Stimulated activated CD8-positive, alpha-beta memory T cell treated with anti-CD3 and anti-CD28 coated beads, Interleukin-4, amount 100 ng/mL, for 24 hours (primary cell): Measurements from ENCODE around the gene STAG1.
"Not testable (repeated sequence)": the region's sequence is repeated elsewhere in the genome, so short reads cannot be mapped to it uniquely, and the experiment has no call there.

Experiments
- DNase-seq: peaks from one replicate; pipeline ENCODE4 v3.0.0-alpha.2; 2020; ENCODE audit warnings: low read depth

Gene STAG1

DNA sequence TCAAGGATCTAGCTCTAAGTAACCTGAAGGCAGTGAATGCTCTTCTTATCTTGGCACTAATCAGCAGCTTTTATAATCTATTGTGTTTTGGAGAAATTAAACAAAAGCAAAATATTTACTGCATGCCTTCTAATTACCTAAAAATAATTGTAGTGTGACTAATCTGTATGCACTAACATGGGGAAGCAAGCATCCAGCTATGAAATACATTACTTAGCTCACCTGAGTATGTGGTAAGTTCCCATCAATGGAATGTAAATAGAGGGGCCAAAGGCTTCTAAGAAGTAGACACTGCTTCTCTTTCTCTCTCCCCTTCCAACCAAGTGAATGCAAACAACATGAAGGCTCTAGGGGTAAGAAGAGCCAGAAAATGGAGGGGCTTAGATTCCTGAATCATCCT lies 165.6 kb downstream of the STAG1 start:
- no peak for DNase-seq

DNA sequence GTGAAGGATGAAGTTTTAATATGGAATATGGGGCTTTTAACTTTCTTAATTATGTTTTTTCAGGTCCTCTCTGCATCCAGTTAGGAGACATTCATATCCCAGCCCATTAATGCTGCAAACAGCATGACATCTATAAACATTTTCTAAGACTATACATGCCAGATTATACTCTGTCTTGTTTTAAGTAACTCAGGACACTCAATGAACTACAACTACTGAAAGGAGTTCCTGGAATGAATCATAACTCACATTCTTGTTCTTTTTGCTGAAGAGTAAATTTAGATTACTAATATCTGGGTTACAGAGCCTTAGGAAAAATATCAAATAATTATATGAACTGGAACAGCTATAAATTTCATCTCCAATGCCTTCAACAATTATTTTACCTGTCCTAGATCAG lies 167.4 kb downstream of the STAG1 start:
- DNase-seq: no peak

DNA sequence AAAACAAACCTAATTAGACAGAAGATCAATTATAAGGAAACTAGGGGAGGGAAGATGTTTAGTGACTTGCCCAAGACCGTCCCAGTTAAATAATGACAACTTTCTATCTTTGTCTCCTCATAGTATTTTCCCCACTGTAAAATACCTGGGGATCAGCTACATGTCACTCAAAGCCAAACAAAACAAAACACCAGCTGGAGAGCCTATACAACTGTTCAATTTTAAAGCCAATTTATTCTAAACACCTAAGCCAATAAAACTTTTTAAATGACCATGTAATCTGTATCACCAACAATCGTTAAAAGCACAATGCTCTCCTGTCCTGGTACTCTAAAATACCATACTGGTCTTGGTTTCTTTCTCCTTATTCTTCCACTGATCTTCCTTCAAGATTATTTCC lies 168.4 kb downstream of the STAG1 start:
- no peak for DNase-seq

DNA sequence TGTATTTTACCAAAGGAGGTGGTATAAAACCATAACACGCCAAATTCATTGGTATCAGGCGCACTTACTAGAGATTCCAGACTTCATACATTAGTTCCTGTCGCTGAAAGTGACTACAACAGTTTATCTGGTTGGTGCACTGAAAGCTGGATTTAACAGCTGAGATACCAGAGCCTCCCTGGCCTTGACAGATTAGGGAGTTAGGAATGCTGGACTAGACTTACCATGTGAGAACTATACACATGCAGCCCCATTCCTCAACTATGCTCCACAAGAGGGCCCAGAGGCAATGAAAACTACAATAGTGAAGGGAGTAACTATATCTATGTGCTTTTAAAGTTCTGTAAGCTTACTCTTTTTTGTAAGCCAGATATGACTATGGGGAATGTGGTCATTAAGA lies 174.4 kb downstream of the STAG1 start:
- no peak for DNase-seq

DNA sequence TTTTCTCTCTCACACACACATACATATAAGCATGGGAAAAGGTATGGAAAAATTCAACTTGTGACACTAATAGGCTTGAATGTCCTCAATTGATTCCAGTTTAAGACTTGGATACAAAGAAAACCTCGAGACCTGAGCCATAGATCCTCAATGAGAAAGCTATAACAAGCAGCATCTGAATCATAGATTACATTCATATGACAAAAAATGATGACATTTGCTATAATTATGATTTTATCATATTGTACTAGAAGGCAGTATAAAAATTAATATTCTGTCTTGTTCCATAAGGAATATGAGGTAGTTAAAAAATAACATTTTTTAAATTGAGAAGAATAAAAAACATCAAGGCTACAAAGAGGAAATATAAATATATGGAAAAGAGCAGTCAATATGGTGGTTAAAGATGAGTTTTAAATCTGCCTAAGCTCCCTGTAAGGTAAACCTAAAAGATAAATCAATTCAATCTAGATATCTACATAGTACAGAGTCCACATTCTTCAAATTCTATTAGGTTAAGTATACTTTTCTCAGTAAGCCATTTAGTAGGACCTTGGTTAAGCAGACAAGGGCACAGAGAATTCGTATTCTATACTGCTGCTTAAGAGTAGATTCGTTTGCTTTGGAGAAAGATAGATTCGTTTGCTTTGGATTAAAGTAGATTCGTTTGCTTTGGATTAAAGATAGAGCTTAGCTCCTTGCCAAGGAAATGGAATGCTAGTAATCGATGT lies 175.7 kb downstream of the STAG1 start:
- DNase-seq: no peak

DNA sequence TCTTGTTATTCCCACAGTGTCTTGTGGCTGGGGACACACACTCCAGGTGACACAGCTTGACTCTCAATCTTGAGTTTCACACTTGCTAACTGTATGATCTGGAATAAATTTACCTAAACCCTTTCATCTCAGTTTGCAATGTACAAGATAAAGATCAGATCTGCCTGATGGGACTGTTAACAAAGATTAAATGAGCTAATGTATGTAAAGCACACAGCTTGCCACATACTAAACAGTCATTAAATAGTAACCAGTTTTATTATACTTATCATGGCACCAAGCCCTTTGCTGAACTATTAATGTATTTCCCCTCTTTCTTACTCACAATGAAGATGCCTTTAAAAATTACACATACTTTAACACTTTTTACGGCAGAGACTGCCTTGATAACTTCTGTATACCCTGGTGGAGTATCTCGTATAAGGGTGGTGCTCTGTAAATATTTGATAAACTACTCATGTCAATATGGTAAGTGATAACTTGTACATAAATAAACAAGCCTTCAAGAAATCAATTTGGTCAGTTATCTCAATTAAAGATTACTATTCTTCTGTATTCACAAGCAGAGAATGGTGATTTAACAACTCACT lies 184.5 kb downstream of the STAG1 start:
- DNase-seq: no peak

DNA sequence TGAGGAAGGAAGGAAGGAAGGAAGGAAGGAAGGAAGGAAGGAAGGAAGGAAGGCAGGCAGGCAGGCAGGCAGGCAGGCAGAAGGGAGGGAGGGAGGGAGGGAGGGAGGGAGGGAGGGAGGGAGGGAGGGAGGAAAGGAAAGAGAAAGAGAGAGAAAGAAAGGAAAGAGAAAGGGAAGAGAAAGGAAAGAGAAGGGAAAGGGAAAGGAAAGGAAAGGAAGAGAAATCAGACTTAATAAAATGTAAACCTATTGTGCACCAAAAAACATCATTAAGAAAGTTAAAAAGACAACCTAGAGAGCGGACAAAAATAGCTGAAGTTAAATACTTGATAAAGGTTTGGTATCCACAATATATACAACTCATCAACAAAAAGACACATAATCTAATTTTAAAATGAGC lies 187.2 kb downstream of the STAG1 start:
- DNase-seq: not testable (repeated sequence)

DNA sequence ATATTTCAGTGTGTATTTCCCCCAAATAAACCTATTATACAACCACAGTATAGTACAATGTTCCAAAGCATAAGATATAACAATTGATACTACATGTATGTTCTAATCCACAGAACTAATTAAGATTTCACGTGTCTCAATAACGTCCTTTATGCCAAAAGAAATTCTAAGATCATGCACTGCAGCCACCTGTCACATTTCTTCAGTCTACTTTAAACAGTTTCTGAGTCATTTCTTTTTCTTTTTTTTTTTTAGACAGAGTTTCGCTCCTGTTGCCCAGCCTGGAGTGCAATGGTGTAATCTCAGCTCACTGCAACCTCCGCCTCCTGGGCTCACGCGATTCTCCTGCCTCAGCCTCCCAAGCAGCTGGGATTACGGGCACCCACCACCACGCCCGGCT lies 190.2 kb downstream of the STAG1 start:
- DNase-seq: no peak

DNA sequence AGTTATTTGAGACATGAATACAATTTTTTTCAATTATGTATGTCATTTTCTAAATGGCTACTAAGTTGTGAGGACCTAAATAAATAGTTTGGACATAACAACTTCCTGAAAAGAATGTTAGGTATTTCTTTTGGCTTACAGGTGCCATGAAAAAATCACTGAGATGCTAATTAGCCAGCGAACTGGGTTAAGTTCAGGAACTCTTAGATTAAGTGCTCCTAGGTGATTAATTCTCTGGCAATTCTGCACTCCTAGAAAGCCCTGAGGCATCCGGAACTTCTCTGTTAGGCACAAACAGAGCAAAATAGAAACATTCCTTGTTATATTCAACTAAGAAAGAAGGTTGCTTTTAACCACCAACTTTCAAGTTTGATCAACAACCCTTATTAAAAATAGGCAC lies 192.3 kb downstream of the STAG1 start:
- DNase-seq: no peak

DNA sequence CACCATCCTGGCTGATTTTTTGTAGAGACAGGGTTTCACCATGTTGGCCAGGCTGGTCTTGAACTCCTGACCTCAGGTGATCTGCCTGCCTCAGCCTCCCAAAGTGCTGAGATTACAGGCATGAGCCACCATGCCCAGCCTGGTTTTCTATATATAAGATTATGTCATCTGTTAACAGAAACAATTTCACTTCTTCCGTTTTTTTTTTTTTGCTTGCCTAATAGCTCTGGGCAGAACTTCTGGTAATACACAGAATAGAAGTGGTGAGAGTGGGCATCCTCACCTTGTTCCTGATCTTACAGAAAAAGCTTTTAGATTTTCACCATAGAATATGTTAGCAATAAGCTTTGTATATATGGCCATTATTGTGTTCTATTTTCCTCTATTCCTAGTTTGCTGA lies 202.7 kb downstream of the STAG1 start:
- DNase-seq: not testable (repeated sequence)

DNA sequence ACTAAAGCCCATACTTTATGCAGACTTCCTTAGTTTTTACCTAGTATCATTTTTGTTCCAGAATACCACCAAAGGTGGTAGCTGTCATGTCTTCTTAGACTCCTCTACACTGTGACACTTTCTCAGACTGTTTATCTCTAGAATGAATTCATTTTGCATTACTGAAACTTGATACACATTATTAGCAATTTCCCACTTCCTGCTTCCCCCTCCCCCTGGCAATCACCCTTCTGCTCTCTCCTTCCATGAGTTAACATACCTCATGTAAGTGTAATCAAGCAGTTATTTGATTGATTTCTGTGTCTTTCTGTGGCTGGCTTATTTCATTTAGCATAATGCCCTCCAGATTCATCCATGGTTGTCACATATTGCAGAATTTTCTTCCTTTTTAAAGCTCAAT lies 204.9 kb downstream of the STAG1 start:
- no peak for DNase-seq

DNA sequence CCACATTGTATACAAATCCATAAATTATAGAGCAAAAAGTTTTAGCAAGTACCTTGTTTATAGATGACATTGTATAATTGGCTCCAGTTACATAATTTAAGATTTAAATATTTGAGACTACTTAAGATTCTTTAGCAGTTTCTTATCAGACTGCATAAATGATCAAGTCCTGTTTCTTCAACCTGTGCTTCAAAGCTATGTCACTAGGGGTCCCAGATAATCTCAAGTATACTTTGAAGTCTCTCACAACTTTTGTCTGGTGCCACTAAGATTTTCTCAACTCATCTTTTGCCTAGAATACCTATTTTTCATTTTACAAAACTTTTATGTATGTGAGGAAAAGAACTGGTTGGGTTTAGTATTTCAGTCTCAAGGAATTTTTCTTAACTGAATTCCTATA lies 205.5 kb downstream of the STAG1 start:
- DNase-seq: no peak

DNA sequence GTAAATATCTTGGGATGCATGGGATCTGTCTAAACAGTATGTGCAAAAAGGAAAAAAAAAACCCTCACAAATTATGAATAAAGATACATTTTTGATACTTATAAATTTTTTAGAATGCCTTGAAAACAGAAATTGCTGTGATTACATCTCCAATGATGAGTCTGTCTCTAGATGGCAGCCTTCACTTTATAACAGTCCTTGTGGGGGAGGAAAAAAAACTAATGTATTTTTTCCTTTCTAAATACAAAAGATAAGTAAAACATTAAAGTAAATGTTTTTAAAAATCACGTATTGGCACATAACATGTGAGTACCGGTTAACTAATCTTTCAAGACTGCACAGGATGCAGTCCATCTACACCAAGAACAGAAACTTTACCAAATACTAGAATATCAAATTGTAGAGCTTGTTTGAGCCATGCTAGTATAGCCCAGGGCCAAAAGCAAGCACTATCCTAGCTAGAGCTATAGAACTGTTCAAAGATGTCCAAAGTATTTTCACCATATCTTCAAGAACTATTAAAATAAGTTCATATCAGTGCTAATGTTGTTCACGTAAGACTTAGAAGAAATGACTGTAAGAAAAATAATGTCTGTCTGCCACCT lies 206.4 kb downstream of the STAG1 start:
- no peak for DNase-seq

DNA sequence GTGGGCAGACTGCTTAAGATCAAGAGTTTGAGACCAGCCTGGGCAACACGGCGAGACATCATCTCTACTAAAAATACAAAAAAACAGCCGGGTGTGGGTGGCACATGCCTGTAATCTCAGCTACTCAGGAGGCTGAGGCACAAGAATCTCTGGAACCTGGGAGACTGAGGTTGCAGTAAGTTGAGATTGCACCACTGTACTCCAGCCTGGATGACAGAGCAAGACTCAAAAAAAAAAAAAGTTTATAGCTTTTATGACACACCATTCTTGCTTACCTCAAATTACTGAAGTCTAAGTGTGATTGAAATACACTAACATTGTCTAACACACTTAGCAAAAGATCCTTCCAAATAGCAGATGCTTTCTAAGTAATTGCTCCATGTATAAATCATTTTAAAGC lies 207.6 kb downstream of the STAG1 start:
- DNase-seq: no peak

DNA sequence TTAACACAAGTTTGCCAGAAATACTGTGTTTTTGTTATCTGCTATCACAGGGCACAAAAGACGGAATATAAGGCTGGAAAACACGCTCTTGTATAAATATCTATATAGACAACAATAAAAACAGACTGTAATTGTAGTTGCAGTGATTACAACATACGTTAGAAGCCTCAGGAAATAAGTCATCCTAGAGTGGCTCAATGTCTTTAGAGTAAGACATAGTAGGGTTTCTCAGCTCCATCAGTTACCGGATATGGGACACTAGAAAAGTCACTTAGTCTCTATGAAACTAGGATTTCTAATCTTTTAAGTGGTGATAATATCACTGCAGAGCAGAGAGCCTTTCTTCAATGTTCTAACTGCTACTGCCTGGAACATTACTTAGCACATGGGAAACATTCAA lies 208.8 kb downstream of the STAG1 start:
- no peak for DNase-seq

DNA sequence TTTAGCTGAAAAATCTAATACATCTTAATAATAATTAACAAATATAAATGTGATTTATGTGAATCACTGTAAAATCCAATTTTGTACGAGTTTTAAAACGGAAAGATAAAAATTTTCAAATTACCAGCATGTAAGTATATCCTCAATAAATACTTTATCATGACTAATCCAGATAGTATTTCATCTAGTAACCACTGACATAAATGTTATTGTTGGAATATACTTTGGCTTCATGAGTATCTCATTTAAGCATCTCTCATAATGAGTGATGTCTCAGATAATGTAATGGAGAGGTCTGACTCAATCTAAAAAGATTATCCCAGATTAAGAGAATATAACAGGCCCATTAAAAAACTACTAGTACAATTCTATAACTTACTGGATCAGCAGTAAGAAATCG lies 216.3 kb downstream of the STAG1 start:
- no peak for DNase-seq

DNA sequence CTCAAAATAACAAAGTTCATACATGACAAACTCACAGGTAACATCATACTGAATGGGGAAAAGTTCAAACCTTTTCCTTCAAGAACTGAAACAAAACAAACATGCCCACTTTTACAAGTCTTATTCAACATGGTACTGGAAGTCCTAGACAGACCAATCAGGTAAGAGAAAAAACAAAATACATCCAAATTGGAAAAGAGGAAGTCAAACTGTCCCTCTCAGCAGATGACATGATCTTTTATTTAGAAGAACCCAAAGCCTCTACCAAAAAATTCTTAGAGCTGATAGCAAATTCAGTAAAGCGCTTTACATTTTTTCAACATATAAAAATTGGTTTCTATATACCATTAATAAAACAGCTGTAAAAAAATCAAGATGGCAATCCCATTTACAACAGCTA lies 219.4 kb downstream of the STAG1 start:
- DNase-seq: no peak

DNA sequence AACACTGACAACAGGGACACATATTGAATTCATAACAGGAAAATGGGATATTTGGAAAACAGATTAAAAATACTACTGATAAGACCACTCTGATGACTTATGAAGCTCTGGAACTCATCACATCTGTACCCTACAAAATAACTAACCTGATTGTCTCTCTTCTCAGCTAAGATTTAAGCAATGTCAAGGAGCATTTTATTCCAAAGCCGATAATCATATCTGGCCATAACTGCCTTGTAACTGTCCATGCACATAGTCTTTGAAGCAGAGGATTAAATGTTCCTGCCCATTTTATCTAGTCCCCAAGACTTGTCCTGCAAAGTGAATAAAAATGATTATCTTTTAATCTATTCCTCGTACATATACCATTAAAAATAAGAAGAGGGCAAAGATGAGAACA lies 234.1 kb downstream of the STAG1 start:
- no peak for DNase-seq

DNA sequence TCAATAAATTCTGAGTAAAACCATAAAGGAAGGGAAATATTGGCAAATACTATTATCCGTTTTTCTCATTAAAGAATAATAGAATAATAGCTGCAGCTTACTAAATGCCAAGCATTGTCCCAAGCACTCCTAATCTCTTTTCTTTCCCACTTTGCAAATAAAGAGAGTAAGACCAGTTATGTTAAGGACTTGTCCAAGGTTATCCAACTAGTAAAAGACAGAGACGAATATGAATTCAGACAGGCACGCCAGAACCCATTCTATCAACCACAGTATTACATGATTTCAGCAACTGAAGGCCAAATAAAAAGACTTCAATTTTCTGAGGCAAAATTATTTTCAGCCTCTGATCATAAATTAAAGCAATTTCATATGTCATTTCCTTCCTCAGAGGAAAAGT lies 235.5 kb downstream of the STAG1 start:
- DNase-seq: no peak

DNA sequence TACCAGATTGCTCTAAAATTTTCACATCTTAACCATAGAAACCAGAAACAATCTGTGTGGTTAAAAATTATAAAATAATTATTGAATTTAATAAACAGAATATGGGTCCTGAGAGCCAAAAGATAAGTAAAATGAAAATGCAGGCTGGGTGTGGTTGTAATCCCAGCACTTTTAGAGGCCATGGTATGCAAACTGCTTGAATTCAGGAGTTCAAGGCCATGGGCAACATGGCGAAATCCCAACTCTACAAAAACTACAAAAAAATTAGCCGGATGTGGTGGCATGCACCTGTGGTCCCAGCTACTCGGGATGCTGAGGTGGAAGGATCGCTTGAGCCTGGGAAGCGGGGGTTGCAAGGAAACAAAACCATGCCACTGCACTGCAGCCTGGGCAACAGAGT lies 236.1 kb downstream of the STAG1 start:
- DNase-seq: no peak

DNA sequence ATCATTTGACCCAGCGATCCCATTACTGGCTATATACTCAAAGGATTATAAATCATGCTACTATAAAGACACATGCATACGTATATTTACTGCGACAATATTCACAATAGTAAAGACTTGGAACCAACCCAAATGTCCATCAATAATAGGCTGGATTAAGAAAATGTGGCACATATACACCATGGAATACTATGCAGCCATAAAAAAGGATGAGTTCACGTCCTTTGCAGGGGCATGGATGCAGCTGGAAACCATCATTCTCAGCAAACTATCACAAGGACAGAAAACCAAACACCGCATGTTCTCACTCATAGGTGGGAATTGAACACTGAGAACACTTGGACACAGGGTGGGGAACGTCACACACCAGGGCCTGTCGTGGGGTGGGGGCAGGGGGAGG lies 237.6 kb downstream of the STAG1 start:
- DNase-seq: not testable (repeated sequence)

DNA sequence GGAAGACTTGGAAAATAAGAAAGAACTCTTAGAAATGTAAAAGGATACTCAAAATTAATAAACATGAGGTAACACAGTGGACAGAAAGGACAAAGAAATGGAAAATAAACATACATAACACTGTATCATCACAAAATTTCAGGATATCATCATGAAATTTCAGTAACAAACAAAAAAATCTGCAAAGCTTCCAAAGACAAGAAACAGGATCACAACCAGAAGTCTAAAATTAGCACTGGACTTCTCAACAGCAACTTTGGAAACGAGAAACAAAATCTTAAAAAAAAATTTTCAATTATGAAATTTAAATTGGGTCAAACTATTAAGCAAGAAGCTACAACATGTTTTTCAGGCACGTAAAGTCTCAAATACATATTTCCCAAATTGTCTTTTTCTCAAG lies 238.8 kb downstream of the STAG1 start:
- DNase-seq: no peak

DNA sequence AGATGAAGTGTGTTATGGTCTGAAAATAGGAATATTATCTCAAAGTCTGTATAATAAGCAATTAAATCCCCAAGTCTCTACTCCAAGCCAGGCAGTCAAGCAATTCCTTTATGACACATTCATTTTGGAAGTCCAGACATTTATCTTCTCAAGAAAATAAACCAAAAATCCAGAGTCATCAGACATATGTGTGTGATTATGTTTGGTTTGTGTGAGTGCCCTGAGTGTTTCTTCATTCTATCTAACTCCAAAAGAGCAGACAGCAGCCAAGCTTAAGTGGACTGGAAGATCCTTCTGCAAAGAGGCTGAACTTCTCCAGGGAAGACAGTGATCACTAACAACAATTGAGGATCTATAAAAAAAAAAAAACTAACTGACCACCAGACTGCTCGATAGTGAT lies 239.8 kb downstream of the STAG1 start:
- no peak for DNase-seq

DNA sequence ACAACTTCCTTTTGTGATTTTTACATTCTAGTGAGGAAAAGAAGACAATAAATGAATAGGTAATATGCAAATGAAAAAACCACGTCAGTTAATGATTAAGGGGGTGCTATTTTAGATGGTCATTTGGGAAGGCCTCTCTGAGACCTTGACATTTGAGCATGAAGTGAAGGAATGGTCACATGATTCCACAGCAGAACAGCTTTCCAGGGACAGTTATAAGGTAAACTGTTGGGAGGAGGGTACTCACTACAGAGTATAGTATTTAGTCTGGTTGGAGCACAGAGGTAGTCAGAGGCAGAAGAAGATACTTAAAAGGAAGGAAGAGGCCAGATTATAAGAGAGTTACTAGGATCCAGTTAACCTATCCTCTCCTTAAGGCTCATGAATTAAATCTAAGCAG lies 246.5 kb downstream of the STAG1 start:
- DNase-seq: no peak
